Hippocampal formation (tissue), 2 donors: ENCODE measurements around the gene TP73.
"Not testable (repeated sequence)": the region's sequence is repeated elsewhere in the genome, so short reads cannot be mapped to it uniquely, and the experiment has no call there.

Experiments
- DNase-seq, 2 donors: peaks; one replicate each; lab custom pipeline; 2025; lab: John Stamatoyannopoulos, UW

The TP73 gene

GRCh38 chr1:3744646-3745045, 92.3 kb downstream of the TP73 start:
- DNase-seq, result no peak

DNA sequence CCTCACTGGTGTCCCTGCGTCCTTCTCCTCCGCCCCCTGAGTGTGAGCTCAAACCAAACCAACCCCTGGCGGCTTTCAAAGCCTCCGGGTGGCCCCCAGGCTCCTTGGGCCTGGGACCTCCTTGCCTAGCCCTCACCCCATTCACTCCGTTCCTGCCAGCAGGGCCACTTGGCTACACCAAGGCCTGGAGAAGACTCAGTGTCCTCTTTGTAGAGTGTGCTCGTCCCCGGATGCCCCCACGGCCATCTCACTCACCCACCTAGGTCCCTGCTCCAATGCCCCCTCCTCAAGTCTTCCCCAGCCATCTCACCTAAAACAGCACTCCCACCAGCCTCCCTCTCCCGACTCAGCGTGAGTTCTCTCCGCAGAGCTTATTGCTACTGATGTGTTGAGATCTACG, 92.8 kb downstream of the TP73 start:
- DNase-seq, result no peak

- DNase-seq, result peak in 1 of 2 donors; percentile 15
These were observed 93.5 kb downstream of the TP73 start for GRCh38 chr1:3745590-3746381.

GRCh38 chr1:3746389-3746829, 94.1 kb downstream of the TP73 start:
- no peak for DNase-seq

- DNase-seq, result peak; percentile 68 to 80
These were observed 94.7 kb downstream of the TP73 start for GRCh38 chr1:3746830-3747521.

- no peak for DNase-seq
These were observed 95.2 kb downstream of the TP73 start for GRCh38 chr1:3747522-3747848.

- no peak for DNase-seq
These were observed 95.6 kb downstream of the TP73 start for GRCh38 chr1:3747903-3748302.

DNA sequence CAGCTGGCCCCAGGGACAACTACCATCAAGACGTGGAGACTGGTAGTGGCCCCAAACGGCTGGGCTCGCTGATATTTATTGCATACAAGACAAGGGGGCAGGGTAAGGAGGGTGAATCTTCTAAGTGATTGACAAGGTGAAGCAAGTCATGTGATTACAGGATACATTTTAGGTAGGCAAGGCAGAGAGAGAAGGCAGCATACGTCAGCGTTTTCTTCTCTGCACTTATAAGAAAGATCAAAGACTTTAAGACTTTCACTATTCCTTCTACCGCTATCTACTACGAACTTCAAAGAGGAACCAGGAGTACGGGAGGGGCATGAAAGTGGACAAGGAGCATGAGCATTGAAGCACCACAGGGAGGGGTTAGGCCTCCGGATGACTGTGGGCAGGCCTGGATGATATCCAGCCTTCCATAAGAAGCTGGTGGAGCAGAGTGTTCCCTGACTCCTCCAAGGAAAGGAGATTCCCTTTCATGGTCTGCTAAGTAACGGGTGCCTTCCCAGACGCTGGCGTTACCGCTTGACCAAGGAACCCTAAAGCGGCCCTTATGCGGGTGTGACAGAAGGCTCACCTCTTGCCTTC, 96.1 kb downstream of the TP73 start:
- DNase-seq, result not testable (repeated sequence)

GRCh38 chr1:3749512-3749911, 97.2 kb downstream of the TP73 start:
- DNase-seq, result no peak

DNA sequence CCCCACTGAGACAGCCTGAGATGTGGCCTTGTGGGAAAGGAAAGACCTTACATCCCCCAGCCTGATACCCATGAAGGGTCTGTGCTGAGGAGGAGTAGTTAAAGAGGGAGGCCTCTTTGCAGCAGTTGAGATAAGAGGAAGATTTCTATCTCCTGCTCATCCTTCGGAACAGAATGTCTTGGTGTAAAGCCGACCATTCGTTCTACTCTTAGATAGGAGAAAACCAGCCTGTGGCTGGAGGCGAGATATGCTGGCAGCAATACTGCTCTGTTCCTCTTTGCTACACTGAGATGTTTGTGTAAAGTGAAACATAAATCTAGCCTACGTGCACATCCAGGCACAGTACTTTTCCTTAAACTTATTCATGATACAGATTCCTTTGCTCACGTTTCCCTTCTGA, 98.4 kb downstream of the TP73 start:
- DNase-seq, result no peak

- no peak for DNase-seq
These were observed 100.2 kb downstream of the TP73 start, which contains the start of gene CCDC27 for GRCh38 chr1:3752400-3752945. Gene CCDC27, plus strand, starts transcription at chr1:3752450. Its CDS starts 32 bp downstream, at chr1:3752482.

- no peak for DNase-seq
These were observed 101.5 kb downstream of the TP73 start for GRCh38 chr1:3753656-3754454.

- DNase-seq, result no peak
These were observed 104.1 kb downstream of the TP73 start for GRCh38 chr1:3756394-3756793.

DNA sequence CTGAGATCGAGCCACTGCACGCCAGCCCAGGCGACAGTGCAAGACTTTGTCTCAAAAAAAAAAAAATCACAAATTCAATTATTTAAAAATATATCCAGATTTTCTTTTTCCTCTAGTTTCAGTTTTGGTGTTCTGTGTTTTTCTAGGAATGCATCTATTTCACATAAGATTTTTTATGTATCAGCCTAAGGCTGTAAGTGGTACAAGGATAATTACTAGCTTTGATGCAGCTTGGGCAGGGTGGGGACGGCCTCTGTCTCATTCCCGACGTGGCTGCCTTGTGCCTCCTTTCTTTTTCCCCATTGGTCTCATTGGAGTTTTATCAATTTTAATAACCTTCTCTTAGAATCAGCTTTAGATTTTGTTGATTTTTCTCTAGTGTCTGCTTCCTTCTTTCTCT, 106.8 kb downstream of the TP73 start:
- no peak for DNase-seq

GRCh38 chr1:3759796-3760195, 107.5 kb downstream of the TP73 start:
- no peak for DNase-seq

GRCh38 chr1:3761296-3762010, 109.1 kb downstream of the TP73 start:
- DNase-seq, result no peak

- DNase-seq, result no peak
These were observed 110.0 kb downstream of the TP73 start for GRCh38 chr1:3762151-3762872.

DNA sequence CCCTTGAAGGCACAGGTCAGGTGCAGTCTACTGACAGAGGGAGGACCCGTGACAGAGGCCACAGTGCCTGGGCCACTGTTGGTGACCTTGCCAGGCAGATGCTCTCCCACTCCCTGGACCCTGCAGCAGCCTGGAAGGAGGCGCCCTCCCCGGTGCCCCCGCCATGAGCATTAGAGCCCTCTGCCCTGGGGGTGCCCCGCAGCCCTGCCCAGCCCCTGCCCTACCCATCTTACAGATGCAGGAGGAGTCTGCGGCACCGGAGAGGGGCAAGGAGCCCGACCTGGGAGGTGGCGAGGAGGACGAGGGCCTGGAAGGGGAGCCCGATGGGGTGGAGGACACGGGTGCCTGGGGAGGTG, 110.5 kb downstream of the TP73 start:
- DNase-seq, result no peak

DNA sequence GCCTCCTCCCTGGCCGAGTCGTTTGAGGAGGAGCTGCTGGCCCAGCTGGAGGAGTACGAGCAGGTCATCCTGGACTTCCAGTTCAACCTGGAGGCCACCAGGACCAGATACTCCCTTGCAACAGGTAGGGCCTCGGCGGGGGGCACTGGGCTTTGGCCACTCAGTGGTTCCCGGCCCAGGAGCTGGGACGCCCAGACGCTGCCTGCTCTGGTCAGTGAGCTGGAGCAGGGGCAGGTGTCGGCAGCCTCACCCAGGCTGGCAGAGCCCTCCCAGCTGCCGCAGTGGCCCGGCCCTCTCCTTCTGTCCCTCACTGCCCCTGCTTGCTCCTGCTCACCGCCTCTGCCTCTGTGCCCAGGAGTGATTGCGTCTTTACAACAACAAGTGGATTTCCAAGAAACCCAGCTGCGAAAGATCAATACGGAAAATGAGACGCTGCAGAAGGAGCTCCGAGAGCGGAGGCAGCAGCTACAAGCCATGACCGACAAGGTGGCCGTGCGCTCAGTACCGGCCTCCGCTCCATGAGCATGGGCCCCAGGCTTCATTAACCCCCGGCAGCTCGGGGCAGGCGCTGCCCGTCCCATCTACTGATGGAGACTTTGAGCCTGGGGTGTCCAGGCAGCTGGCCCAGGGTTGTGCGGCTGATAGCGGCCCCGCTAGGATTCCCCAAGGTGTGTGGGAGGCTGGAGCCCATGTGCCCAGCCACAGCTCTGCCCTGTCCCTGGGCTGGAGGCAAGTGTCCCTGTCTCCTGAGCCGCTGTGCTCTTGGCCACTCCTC, 111.2 kb downstream of the TP73 start:
- no peak for DNase-seq
